GM18858 (cell line): ENCODE results near the gene VILL.
A peak's percentile ranks its signal among the peaks of the same experiment; 100 is the strongest.
"Not testable (repeated sequence)": the region's sequence is repeated elsewhere in the genome, so short reads cannot be mapped to it uniquely, and the experiment has no call there.

Experiments
- ATAC-seq: cut with Tn5 transposase; IDR thresholded peaks from one replicate; pipeline ENCODE4 v1.9.1; 2021; ENCODE audit not compliant: unreplicated experiment

The VILL gene

DNA sequence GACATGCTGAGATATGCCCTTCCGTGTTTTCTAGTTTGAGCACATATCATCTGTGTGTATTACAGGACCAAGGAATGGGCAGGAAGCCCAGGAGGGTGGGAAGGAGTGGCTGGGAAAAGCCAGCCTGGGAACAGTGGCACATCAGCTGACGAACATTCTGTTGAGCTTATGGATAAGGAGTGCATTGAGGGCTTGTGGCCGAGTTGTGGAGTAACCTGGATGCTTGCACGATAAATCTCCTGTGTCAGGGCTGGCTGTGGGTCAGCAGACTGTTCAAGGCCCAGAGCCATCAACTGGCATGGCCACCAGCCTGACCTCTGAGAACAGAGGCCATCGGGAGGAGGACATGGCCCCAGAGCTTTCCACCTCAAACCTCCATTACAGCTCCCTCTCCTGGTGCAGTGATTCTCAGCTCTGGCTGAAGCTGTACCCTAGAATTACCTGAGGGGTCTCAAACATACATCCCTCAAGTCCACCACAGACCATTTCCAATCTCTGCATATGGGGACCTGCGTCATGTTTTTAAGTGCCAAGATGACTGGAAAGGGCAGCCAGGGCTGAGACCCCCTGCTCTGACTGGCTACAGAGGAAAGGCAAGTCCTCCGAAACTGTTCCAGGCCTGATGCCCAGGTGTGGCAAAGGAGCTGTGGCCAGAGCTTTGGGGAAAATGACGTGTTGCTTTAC lies 4.8 kb upstream of the VILL start:
- no peak for ATAC-seq

DNA sequence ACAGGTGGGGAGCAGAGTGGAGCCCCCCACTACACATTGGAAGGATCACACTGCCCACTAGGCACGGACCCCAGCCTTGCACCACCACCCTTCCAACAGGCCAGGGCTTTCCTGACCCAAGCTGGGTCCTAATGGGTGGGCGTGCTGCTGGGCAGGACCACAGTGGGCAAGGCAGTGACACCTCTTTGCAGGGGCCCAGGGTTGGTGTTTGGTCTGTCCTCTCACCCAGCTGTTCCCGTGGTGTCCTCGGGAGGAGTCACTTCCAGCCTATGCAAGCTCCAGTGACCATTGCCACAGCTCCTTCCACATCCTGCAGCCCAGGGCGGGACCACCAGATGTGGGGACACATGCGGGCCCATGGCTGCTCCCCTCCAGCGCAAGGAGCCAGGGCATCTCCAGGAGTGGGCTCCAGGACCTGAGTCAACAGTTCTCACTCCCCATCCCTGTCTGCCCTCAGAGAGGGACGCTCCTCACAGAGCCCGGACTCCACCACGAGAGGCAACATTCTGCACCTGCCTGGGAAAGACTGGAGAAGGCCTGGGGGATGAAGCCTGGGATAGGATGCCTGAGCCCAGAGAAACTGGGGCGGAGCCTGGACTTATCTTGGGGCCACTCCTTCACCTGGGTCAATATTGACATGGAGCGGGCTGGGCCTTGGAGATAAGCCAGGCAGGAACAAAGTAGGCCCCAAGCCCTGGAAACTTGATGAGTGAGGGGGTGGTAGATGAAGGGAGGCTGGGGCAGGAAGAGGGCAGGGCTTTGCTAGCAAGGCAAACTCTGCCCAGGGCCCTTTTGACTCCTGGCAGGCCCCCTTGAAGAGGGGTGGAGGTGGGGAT lies 3.9 kb upstream of the VILL start:
- no peak for ATAC-seq

DNA sequence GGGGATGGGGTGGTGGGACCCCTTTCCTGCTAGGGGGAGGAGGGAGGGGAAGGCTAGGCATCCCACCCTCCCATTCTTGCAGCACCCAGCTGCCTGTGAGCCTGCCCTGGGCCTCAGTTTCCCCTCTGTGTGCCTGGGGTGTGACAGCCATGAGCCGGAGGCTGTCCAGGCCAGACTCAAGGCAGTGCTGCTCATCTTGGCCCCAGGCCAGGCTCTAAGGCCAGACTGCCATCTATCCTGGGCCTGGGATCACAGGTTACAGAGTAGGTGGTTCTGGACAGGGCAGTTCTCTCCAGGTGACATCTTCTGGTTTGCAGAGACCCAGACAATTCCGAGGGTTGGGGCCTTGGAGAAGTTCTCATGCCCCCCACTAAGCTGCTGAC lies 3.3 kb upstream of the VILL start:
- no peak for ATAC-seq

DNA sequence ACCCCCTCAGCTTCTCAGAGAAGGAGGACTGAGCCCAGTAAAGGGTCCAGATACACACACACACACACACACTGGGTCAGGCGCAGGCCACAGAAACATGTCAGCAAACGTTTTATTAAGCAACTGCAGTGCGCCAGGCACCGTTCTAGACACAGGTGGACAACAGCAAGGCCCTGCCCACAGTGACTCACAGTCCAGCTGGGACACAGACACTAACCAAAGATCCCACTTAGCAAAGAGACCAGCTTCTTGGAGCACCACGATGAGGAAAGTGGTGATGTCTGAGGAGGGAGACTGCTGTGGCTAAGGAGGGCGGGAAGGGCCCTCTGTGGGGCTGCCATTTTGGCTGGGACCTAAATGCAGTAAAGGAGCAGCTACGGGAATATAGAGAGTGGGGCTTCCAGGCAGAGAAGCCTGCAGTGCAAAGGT lies 2.8 kb upstream of the VILL start:
- no peak for ATAC-seq

DNA sequence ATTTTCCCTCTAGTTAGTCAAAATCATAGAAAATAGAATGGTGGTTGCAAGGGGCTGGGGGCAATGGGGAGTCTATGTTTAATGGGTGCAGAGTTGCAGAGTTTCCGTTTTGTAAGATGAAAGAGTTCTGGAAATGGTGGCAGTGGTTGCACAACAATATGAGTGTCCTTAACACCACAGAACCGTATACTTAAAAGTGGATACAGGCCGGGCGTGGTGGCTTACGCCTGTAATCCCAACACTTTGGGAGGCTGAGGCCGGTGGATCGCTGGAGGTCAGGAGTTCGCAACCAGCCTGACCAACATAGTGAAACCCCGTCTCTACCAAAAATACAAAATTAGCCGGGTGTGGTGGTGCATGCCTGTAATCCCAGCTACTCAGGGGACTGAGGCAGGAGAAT lies 2.2 kb upstream of the VILL start:
- ATAC-seq = not testable (repeated sequence)

DNA sequence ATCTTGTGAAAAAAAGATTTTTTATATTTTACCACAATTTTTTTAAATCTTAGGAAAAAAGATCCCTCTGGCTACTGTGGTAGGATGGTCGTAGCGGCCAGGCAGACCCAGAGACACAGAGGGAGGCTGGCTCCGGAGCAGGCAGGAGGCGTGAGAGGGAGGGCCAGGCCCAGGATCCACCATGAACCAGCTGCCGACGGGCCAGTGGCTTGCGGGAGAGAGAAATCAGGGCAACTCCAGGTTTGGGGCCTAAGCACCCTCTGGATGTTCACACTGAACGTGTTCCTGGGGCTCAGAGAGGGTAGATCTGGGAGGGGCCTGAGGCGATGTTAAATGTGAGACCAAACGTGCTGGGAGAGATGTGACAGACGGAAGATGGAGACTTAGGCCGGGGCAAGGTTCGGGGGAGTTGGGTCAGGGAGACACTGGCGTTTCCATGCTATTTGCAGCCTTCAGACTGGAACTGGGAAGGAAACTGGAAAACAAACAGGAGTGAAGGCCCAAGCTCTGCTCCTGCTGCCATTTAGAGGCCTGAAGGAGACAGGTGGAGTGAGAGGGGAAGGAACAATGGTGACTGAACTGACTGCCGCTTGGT lies 1.6 kb upstream of the VILL start:
- ATAC-seq = no peak

DNA sequence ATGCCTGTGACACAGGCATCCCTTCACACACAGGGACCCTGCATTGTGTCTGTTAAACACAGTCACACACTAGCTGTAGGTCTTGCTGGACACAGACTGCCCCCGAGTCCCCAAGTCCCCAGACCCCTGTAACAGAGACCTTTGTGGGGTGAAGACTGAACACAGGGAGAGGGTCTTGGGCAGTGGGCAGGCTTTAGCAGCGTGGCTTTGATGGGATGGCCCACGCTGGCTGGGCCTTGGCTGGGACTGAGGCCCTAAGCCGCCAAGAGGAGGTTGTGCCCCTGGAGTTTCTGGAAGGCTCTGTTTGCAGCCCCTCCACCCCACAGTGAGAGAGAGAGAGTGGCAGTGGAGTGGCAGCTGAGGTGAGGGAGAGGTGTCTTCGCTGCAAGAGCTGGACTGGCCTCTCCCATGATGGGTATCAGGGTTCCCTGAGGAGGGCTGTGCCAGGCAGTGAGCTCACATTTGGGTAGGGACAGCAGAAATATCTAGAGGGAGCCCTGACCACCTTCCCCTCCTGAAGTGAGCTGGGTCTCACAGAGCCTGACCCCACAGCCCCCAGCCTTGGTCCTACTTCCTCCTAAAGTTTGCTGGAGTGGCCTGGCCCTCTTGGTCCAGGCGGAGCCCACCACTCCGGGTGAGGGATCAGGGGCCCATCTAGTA lies 635 bp upstream of the VILL start:
- no peak for ATAC-seq

DNA sequence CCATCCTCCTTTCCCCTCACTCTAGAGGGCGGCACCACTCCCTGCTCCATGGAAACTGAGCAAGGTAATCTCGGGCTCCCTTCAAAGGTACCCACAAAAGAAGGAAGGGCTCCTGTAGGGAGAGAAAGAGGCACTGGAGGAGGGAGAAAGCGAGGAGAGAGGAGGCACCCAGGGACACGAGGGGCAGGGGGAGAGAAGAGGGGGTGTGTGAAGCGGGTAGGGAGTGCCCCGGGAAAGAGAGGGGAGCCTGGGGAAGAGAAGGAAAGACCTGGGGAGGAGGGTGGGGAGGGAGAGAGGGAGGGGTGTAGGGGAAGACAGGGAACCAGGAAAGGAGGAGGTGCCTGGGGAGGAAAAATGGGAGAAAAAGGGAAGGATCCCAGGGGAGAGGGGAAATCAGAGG lies 523 bp downstream of the VILL start:
- ATAC-seq = no peak

DNA sequence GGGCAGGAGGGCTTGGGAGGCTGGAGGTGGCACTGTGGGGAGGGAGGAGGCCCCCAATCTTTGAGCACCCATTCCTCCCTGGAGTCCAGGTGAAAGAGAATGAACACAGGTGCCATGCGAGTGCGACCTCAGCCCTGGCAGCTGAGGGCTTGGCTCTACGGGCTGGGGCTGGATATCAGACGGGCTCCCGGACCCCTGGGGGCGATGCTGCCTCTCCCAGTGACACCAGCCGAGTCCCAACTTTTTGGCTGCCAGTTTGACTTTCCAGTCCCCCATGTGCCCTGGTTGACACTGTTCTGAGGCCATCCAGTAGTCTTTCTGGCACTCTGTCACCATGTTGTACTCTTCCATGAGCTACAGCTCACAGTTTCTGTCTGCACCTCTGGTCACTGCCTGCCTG lies 1.2 kb downstream of the VILL start:
- ATAC-seq = no peak

- no peak for ATAC-seq
Observed at GRCh38 chr3:37992271-37993066, 1.9 kb downstream of the VILL start.

DNA sequence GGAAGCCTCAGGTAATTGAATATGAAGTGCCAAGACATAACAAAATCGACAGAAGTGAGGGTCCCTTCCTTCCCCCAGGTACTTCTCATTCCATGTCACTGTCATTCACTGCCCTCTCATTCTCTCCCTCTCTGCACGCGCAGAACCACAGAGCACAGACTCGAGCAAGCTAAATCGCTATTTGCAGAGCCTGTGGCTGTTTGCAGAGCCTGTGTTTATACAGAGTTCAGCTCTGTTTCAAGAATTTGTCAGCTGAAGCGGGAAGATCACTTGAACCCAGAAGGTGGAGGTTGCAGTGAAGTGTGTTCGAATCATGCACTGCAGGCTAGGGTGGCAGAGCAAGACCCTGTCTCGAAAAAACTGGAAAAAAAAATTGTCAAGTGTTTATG lies 2.5 kb downstream of the VILL start:
- no peak for ATAC-seq

DNA sequence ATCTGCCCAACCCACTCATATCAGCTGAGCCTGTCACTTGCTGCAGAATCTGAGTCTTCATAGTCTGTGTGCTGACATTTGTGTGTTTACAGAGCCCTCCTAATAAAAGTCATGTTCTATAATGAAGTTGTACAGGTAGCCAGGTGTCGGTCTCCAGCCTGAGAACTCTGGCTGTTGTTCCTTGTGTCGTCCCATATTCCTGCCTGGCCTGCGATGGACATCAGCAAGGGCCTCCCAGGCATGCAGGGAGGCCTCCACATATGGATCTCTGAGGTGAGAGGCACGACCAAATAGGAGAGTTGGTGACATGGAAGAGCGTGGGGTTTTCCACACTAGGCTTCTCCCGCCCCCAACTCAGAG lies 2.9 kb downstream of the VILL start:
- ATAC-seq = no peak

DNA sequence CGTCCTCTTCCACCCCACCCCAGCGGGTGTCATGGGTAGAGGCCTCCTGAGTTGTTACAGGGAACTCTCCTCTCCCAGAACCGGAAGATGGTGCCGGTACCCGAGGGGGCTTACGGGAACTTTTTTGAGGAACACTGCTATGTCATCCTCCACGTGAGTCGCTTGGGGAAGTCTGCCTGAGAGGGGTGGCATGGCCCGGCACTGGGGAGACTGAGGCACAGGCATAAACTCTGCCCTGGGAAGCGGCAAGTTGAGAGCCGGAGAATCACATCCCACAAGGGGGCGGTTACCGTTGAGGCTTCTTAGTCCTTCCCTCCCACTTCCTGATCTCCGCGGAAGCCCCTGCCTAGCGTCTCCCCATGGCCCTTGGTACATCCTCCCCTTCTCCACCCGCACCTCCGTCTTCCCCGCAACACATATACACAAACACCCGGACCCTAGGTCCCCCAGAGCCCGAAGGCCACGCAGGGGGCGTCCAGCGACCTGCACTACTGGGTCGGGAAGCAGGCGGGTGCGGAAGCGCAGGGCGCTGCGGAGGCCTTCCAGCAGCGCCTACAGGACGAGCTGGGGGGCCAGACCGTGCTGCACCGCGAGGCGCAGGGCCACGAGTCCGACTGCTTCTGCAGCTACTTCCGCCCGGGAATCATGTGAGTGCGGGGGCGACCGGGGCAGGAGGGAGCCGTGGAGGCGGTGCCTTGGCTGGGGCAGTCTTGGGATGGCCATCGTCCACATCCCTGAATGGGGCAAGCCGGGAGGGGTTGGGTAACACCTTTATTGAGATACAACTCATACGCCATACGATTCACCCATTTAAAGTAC lies 3.4 kb downstream of the VILL start:
- ATAC-seq = peak; percentile 48

- no peak for ATAC-seq
Observed at GRCh38 chr3:37994639-37994972, 4.0 kb downstream of the VILL start.

GRCh38 chr3:37995652-37996641 lies 5.4 kb downstream of the VILL start:
- no peak for ATAC-seq

DNA sequence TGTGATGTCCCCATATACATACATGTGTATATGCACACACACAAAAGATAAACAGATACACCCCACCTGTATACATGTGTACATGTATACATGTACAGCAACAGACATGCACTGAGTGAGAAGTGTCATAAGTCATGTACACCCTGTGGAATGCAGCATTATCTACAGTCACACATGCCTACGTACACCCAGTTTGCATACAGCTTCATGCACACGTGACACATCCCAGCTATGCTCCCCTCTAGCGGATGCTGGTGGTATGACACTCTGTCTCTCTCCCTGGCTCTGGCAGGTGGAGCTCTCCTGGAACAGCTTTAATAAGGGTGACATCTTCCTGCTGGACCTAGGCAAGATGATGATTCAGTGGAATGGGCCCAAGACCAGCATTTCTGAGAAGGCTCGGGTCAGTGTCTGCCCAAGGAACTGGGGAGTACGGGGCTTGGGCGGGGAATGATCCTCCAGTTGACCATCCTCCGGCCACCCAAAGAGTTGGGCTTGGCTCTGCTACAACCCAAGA lies 6.3 kb downstream of the VILL start:
- peak; percentile 46 for ATAC-seq

DNA sequence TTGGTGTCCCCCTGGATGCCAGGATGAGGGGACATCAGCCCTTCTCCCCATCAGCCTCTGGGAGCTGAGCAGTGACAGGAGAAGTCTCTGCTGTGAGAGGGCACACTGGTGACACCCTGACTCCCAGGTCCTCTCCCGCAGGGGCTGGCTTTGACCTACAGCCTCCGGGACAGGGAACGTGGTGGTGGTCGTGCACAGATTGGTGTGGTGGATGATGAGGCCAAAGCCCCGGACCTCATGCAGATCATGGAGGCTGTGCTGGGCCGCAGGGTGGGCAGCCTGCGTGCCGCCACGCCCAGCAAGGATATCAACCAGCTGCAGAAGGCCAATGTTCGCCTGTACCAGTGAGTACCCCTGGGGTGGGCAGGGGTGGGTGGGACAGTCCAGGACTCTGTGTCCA lies 6.8 kb downstream of the VILL start:
- no peak for ATAC-seq

GRCh38 chr3:37997791-37998370 lies 7.3 kb downstream of the VILL start:
- no peak for ATAC-seq
